Naive thymus-derived CD8-positive, alpha-beta T cell (primary cell): ENCODE results near the gene PRR23B. TPM values are rescaled to one million over a fixed set of nuclear protein-coding genes. Genes with fewer than 3 reads are reported as not detected.

ENCODE experiments used
- polyA plus RNA-seq, 3 donors: library from polyadenylated mRNA; unstranded; fragments of 300-500 nt; fragmentation: Illumina TruSeq; gene quantifications; one replicate each; pipeline ENCODE4 v1.2.3, GENCODE V29; 2021
- total RNA-seq, 8 experiments: library from RNA in 2 of 8; stranded (reverse) in 2 of 8; gene quantifications; one replicate each; pipeline ENCODE4 v1.2.3 and lab custom pipeline; 2021 to 2026

PRR23B gene
- total and polyA plus RNA-seq, 5 experiments from 2014 or later = not detected

Other genes with a start within 250 kb of the PRR23B start
- gene PIK3CB, start 186.0 kb downstream of the PRR23B start, total RNA-seq = 10 to 100 TPM; 30.4 to 34.2 TPM
- 10 to 100 TPM in 2 of 3 donors, 1 to 10 TPM in 1; 8.9 to 13.4 (median 10.1) TPM for gene PIK3CB, start 186.0 kb downstream of the PRR23B start, polyA plus RNA-seq
- not detected for gene FOXL2, start 73.8 kb downstream of the PRR23B start, total RNA-seq
- gene FOXL2, start 73.8 kb downstream of the PRR23B start, polyA plus RNA-seq = not detected
- gene FOXL2NB, start 73.7 kb downstream of the PRR23B start, total RNA-seq = not detected
- not detected for gene FOXL2NB, start 73.7 kb downstream of the PRR23B start, polyA plus RNA-seq
- not detected for gene PRR23A, start 14.7 kb downstream of the PRR23B start, total RNA-seq
- gene PRR23A, start 14.7 kb downstream of the PRR23B start, polyA plus RNA-seq = not detected
- not detected for gene PRR23C, start 24.0 kb upstream of the PRR23B start, total RNA-seq
- not detected for gene PRR23C, start 24.0 kb upstream of the PRR23B start, polyA plus RNA-seq